ENCODE results near the gene AAK1.
A peak's percentile ranks its signal among the peaks of the same experiment; 100 is the strongest.
"Not testable (repeated sequence)": the region's sequence is repeated elsewhere in the genome, so short reads cannot be mapped to it uniquely, and the experiment has no call there.

The AAK1 gene

GRCh38 chr2:69436938-69437750, 206.4 kb downstream of the AAK1 start, which contains the start of gene NFU1:
TSS of gene NFU1 (minus strand) at chr2:69437435. CDS start at chr2:69437422, 13 bp downstream.
- peak; percentile 96 for DNase-seq

DNA sequence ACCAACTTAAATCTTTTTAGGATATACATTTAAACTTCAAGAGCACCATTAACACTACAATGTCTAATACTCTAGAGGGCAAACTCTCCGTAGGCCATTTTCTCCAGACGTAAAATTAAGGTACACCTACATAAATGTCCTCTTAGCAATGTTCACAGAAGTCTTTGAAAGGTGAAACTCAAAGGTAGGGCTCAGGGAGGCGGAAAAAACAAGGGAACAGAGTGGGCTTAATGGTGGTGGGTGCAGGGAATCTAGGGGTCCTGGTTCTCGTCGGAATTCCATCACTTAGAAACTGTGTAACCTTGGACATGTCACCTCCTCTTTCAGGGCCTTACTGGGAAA, 207.0 kb downstream of the AAK1 start:
- DNase-seq: no peak

DNA sequence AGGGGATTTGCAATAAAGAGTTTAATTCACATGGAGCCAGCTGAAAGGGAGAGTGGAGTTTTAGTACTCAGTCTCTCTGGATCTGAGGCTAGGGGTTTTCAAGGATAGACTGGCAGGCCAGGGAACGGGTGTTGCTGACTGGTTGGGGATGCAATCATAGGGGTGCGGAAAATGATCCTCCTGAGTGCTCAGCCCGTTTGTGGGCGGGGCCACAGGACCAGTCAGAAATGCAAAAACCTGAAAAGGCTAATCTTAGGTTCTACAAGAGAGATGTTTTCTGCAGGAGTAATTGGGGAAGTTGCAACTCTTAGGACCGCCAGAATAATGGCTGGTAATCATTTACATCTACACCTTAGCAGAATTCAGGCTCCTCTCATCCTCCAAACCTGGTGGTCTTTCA, 208.8 kb downstream of the AAK1 start:
- no peak for DNase-seq

GRCh38 chr2:69429491-69430183, 213.9 kb downstream of the AAK1 start:
- DNase-seq: no peak

GRCh38 chr2:69428981-69429380, 214.6 kb downstream of the AAK1 start:
- no peak for DNase-seq

GRCh38 chr2:69424419-69424818, 219.1 kb downstream of the AAK1 start:
- no peak for DNase-seq

DNA sequence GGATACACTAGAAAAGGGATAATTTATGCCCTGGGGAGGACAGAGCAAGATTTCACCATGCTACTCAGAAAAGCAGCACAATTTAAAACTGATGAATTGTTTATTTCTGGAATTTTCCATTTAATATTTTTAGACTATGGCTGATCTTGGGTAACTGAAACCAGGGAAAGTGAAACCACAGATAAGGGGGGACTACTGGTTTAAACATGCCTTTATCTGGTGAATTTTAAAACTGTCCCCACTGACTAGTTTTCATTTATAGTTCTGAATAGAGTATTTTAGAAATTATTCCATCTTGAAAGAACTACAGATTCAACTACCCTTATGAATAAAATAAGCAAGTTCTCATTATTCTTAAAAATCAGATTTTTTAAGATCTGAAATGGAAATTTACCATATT, 221.3 kb downstream of the AAK1 start:
- DNase-seq: no peak

GRCh38 chr2:69419111-69419510, 224.4 kb downstream of the AAK1 start:
- not testable (repeated sequence) for DNase-seq

- no peak for DNase-seq
Observed at GRCh38 chr2:69416147-69416546, 227.4 kb downstream of the AAK1 start.
